HFF-Myc (cell line): ENCODE data around the gene PKD1L1.

Experiments used
- DNase-seq: peaks from one replicate; pipeline ENCODE4 v3.0.0-alpha.2; 2011; ENCODE audit warnings: low read depth; ENCODE audit errors: extremely low read depth
- H3K4me3 ChIP-seq: replicated peaks from 2 replicates; pipeline ENCODE4 v1.5.1; 2011; ENCODE audit warnings: low read depth, mild to moderate bottlenecking, control low read depth, low read length
- TF ChIP-seq, protein P1 (sequence below): IDR thresholded peaks from 2 replicates; pipeline ENCODE4 v1.5.1; 2012; ENCODE audit warnings: mild to moderate bottlenecking, low read depth, low read length, control low read depth; ENCODE audit errors: missing control alignments

Gene PKD1L1

DNA sequence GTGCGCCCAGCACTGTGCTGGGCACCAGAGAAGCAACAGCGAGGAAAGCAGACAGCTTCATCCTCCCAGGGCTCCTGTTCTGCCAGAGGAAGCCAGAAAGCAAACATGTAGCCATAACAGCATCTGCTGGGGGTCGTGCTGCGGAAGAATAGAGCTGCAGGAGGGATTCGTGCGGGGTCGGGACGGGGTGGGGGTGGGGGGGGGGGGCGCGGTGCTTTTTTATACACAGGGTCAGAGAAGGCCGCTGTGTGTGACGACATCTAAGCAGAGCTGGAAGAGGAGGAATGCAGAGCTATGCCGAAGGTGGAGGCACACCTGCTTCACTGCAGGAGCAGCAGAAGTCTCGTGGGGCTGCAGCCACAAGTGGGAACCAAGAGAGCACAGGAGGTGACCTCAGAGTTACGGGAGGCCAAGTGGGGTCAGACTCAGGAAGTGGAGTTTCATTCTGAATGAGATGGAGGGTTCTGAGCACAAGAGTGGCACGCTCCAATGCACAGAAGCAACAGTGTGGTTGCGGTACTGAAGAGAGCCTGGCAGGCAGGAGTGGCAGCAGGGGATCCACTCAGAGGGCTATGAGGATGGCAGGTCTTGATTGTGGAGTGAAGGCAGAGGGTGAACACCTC is 11.1 kb downstream of the PKD1L1 start:
- no peak for DNase-seq
- TF ChIP-seq, protein P1, sequence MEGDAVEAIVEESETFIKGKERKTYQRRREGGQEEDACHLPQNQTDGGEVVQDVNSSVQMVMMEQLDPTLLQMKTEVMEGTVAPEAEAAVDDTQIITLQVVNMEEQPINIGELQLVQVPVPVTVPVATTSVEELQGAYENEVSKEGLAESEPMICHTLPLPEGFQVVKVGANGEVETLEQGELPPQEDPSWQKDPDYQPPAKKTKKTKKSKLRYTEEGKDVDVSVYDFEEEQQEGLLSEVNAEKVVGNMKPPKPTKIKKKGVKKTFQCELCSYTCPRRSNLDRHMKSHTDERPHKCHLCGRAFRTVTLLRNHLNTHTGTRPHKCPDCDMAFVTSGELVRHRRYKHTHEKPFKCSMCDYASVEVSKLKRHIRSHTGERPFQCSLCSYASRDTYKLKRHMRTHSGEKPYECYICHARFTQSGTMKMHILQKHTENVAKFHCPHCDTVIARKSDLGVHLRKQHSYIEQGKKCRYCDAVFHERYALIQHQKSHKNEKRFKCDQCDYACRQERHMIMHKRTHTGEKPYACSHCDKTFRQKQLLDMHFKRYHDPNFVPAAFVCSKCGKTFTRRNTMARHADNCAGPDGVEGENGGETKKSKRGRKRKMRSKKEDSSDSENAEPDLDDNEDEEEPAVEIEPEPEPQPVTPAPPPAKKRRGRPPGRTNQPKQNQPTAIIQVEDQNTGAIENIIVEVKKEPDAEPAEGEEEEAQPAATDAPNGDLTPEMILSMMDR: no peak
- H3K4me3 ChIP-seq: no peak overlapping the region

DNA sequence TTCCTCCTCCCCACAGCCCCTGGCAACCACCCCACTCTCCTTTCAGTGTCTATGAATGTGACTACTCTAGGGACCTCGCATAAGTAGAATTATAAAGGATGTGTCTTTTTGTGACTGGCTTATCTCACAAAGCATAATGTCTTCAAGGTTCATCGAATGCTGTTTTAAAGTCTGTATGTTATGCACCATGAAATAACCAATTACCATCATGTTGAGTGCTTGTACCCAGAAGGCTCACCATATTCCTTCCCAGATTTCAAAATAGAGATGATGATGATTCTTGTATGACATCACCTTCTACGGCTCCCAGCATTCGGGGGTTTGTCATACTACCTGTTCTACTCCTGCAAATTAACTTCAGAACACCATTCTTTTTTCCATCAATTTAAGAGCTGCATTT is 11.9 kb downstream of the PKD1L1 start:
- H3K4me3 ChIP-seq: no peak overlapping the region
- DNase-seq: no peak
- TF ChIP-seq, protein P1: no peak

GRCh38 chr7:47935336-47935735 is 12.9 kb downstream of the PKD1L1 start:
- no peak overlapping the region for H3K4me3 ChIP-seq
- no peak for DNase-seq
- TF ChIP-seq, protein P1: no peak

DNA sequence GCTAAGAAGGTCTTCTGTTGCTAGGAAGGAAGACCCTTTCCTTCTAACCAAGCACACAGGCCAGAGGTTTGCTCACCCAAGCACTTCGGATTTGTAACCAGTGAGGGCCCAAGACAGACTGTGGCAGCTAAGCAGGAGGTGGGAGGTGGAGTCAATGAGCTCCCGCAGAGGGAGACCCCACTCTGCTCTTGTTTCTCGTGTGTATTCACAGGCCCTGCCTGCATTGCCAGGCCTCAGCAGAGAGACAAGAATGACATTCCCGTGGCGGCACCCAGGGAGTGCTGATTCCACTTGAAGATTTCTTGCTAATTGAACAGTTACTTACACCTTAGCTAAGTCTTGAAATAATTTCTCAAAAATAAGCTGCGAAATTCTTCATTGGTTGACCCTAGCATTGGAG is 13.4 kb downstream of the PKD1L1 start:
- TF ChIP-seq, protein P1: no peak
- H3K4me3 ChIP-seq: no peak overlapping the region
- DNase-seq: no peak

DNA sequence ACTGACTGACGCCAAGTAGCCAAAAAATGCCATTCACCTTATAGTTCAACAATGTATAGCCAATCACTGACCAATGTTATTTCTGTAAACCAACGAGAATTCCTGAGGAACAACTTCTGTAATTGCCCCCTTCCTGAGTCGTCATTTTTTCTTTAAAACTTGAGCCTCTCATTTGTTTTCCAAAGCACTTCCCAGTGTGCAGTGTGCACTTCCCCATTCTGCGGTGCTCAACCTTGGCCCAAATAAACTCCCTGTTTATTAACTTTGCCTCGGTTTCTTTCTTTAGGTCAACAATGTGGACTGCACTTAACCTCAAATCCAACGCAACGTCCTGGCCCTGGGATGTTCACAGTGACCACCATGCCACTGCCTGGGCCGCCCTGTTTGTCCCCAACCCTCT is 15.1 kb downstream of the PKD1L1 start:
- TF ChIP-seq, protein P1: no peak
- DNase-seq: no peak
- no peak overlapping the region for H3K4me3 ChIP-seq

- DNase-seq: no peak
- H3K4me3 ChIP-seq: no peak overlapping the region
- TF ChIP-seq, protein P1: no peak
These were observed 15.7 kb downstream of the PKD1L1 start for GRCh38 chr7:47932466-47933037.

- H3K4me3 ChIP-seq: no peak overlapping the region
- no peak for DNase-seq
- TF ChIP-seq, protein P1: no peak
These were observed 16.2 kb downstream of the PKD1L1 start for GRCh38 chr7:47932016-47932415.
